Activated CD4-positive, alpha-beta memory T cell treated with anti-CD3 and anti-CD28 coated beads, Interleukin-2, amount 10 ng/mL, durations not matched to agents 7 days and 5 days (primary cell): ENCODE measurements around the gene TMEM150A. TPM values are rescaled to one million over a fixed set of nuclear protein-coding genes. Genes with fewer than 3 reads are reported as not detected.

Experiments
- CTCF ChIA-PET: fragments of 350-600 bp; sonication (Branson Sonifier 250); formaldehyde crosslinking; loops from one replicate; lab custom pipeline; 2021; ENCODE audit warnings: antibody characterized with exemption, inconsistent platforms; lab: Charles Lee
- POLR2A ChIA-PET: fragments of 350-600 bp; sonication (Branson Sonifier 250); formaldehyde crosslinking; loops from one replicate; lab custom pipeline; 2021; ENCODE audit warnings: antibody characterized with exemption; lab: Charles Lee
- DNase-seq: peaks from one replicate; pipeline ENCODE4 v3.0.0-alpha.2; 2020
- H3K27ac Mint-ChIP-seq: one replicate; pipeline ENCODE4 v1.8.0; 2021; ENCODE audit warnings: mild to moderate bottlenecking, mixed read lengths
- H3K27me3 Mint-ChIP-seq: one replicate; pipeline ENCODE4 v1.8.0; 2021; ENCODE audit warnings: mixed read lengths
- H3K36me3 Mint-ChIP-seq: one replicate; pipeline ENCODE4 v1.8.0; 2021; ENCODE audit warnings: low read depth, mixed read lengths
- H3K4me1 Mint-ChIP-seq: one replicate; pipeline ENCODE4 v1.8.0; 2021; ENCODE audit warnings: mixed read lengths
- H3K4me3 Mint-ChIP-seq: one replicate; pipeline ENCODE4 v1.8.0; 2021; ENCODE audit warnings: mild to moderate bottlenecking, mixed read lengths
- H3K9me3 Mint-ChIP-seq: one replicate; pipeline ENCODE4 v1.8.0; 2021; ENCODE audit warnings: mixed read lengths
- total RNA-seq, 2 experiments: library from RNA; stranded (reverse); gene quantifications; one replicate each; pipeline ENCODE4 v1.2.3, GENCODE V29; 2021

TMEM150A gene
- total RNA-seq = 1 to 10 TPM; 1.3 to 2.0 TPM

DNA sequence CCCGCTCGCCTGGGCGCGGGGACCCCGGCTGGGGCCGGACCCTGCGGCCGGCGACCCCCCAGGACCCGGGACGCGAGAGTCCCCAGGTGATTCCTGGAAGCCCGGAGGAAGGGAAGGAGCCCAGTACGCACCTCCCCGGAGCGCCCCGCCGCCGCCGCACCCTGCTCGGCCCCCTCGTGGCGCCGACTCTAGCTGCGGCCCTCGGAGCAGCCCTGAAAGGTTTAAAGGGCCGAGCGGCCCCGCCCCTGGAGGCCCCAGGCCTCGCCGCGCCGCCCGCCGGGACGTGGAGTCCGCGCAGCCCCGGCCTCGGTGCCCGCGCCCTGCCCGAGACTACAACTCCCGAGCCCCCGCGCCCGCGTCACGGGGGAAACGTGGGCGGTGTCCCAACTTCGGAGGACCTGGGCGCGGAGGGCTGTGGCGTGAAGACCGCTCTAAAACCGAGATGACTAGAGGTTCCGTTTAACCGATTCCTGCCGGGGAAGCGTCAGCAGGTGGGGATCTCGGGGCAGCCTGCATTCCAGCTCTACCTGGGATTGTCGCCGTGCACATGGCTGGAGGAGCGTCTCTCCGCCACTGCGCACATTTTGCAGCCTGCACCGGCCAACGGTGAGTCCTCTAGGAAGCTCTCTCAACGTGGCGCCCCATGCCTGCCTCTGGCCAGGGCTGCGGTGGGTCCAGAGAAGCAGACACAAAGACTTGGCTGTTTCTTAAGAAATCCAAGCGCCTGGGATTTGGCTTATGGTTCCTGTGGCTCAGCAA lies at the start of gene TMEM150A:
Gene TMEM150A, minus strand, starts transcription at position 223 of the 759 bp plus-strand sequence. CDS start 750 bp downstream, outside the sequence.
- H3K9me3 Mint-ChIP-seq = no peaks in the 10 kb centered on the region
- CTCF ChIA-PET = interaction anchor here (0.7 to 1.5 kb wide), 2 partner anchors 9 to 46 kb away, joined by 4 read pairs; partner anchors contain the start of gene C2orf68
- peaks cover 13% of the 10 kb centered on the region for H3K4me1 Mint-ChIP-seq
- peak within 1 kb of the TSS; percentile 71 for H3K4me3 Mint-ChIP-seq
- H3K27ac Mint-ChIP-seq = no peak within 1 kb of the TSS
- H3K36me3 Mint-ChIP-seq = peaks cover 3% of the 10 kb centered on the region
- peak; percentile 81 for DNase-seq
- H3K27me3 Mint-ChIP-seq = peaks cover 2% of the 10 kb centered on the region
- POLR2A ChIA-PET = interaction anchor here (0.7 to 8.1 kb wide), 6 partner anchors 7 to 64 kb away, joined by 3 to 40 read pairs (median 6); partner anchors contain the start of genes C2orf68, MAT2A, RNF181 and USP39

DNA sequence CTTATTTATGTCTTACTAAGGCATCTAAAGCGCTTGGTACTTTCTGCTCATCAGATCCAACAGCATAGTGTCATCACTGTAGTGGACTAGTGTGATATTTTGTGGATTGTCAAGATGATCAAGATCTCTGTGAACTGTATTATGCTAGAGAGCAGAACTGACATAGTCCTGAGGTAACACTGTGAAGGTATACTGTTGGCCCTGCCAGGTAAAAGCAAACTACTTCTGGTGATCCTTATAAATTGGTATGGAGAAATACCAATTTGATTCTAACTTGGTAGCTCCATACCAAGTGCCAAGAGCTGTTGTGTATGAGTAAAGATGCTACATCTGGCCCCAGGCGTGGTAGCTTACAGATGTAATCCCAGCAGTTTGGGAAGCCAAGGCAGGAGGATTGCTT lies 49.6 kb upstream of the TMEM150A start:
- Mint-ChIP-seq H3K27me3 (no peaks in the 10 kb centered on the region), H3K9me3 (no peaks in the 10 kb centered on the region), H3K36me3 (peaks cover 60% of the 10 kb centered on the region), H3K27ac (no peak overlapping the region), H3K4me1 (peaks cover 9% of the 10 kb centered on the region), H3K4me3 (no peak overlapping the region)
- ChIA-PET CTCF (interaction anchor here (1.0 to 8.0 kb wide), 4 partner anchors 17 to 160 kb away, joined by 4 to 83 read pairs (median 6); no protein-coding TSS in a partner anchor), POLR2A (interaction anchor here (0.7 to 1.7 kb wide), 3 partner anchors 13 to 160 kb away, joined by 3 to 5 read pairs (median 4); no protein-coding TSS in a partner anchor)
- DNase-seq = no peak

- H3K4me1 Mint-ChIP-seq = peaks cover 8% of the 10 kb centered on the region
- peaks cover 63% of the 10 kb centered on the region for H3K36me3 Mint-ChIP-seq
- no peak for DNase-seq
- ChIA-PET POLR2A (interaction anchor here (1.7 kb wide), 1 partner anchor 14 kb away, joined by 4 read pairs; no protein-coding TSS in a partner anchor), CTCF (interaction anchor here (8.0 kb wide), 1 partner anchor 16 kb away, joined by 83 read pairs; no protein-coding TSS in a partner anchor)
- no peaks in the 10 kb centered on the region for H3K9me3 Mint-ChIP-seq
- no peak overlapping the region for H3K27ac Mint-ChIP-seq
- H3K27me3 Mint-ChIP-seq = no peaks in the 10 kb centered on the region
- H3K4me3 Mint-ChIP-seq = no peak overlapping the region
These were observed 48.6 kb upstream of the TMEM150A start for GRCh38 chr2:85651097-85651496.

DNA sequence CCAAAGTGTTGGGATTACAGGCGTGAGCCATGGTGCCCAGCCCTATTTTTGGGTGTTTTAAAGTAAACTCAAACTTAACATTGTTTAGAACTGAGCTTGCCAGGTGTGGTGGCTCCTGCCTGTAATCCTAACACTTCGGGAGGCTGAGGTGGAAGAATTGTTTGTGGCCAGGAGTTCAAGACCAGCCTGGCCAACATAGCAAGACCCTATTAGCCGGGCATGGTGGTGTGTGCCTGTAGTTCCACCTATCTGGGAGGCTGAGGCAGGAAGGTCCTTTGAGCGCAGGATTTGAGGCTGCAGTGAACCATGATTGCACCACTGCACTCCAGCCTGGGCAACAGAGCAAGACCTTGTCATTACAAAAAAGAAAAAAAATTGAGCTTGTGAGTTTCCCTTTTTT lies 48.0 kb upstream of the TMEM150A start:
- ChIA-PET POLR2A (no interaction called here), CTCF (interaction anchor here (1.2 to 8.0 kb wide), 4 partner anchors 8 to 78 kb away, joined by 3 to 83 read pairs (median 10); no protein-coding TSS in a partner anchor)
- Mint-ChIP-seq H3K4me1 (peaks cover 5% of the 10 kb centered on the region), H3K4me3 (no peak overlapping the region), H3K36me3 (peaks cover 64% of the 10 kb centered on the region), H3K27ac (no peak overlapping the region), H3K27me3 (no peaks in the 10 kb centered on the region), H3K9me3 (no peaks in the 10 kb centered on the region)
- DNase-seq = no peak

- no peaks in the 10 kb centered on the region for H3K9me3 Mint-ChIP-seq
These were observed 47.0 kb upstream of the TMEM150A start for GRCh38 chr2:85649201-85650190.

GRCh38 chr2:85648619-85649018 lies 46.1 kb upstream of the TMEM150A start:
- peaks cover 6% of the 10 kb centered on the region for H3K4me1 Mint-ChIP-seq
- no peak overlapping the region for H3K4me3 Mint-ChIP-seq
- CTCF ChIA-PET = interaction anchor here (0.6 to 8.0 kb wide), 13 partner anchors 8 to 227 kb away, joined by 3 to 83 read pairs (median 4); partner anchors contain the start of gene MAT2A
- H3K36me3 Mint-ChIP-seq = peaks cover 66% of the 10 kb centered on the region
- POLR2A ChIA-PET = interaction anchor here (0.6 kb wide), 1 partner anchor 18 kb away, joined by 3 read pairs; no protein-coding TSS in a partner anchor
- peak overlapping the region; percentile 34 for H3K27ac Mint-ChIP-seq
- DNase-seq = peak; percentile 34
- no peaks in the 10 kb centered on the region for H3K27me3 Mint-ChIP-seq
- H3K9me3 Mint-ChIP-seq = no peaks in the 10 kb centered on the region

More at GRCh38 chr2:85649201-85650190, 47.0 kb upstream of the TMEM150A start:
- ChIA-PET CTCF (interaction anchor here (0.6 to 8.0 kb wide), 16 partner anchors 8 to 228 kb away, joined by 3 to 83 read pairs (median 3); partner anchors contain the start of gene MAT2A), POLR2A (interaction anchor here (0.6 kb wide), 1 partner anchor 17 kb away, joined by 3 read pairs; no protein-coding TSS in a partner anchor)
- H3K4me1 Mint-ChIP-seq = peaks cover 5% of the 10 kb centered on the region
- no peak overlapping the region for H3K4me3 Mint-ChIP-seq
- peaks cover 68% of the 10 kb centered on the region for H3K36me3 Mint-ChIP-seq
- no peaks in the 10 kb centered on the region for H3K27me3 Mint-ChIP-seq
- peak overlapping the region; percentile 48 for H3K27ac Mint-ChIP-seq
- DNase-seq = no peak

DNA sequence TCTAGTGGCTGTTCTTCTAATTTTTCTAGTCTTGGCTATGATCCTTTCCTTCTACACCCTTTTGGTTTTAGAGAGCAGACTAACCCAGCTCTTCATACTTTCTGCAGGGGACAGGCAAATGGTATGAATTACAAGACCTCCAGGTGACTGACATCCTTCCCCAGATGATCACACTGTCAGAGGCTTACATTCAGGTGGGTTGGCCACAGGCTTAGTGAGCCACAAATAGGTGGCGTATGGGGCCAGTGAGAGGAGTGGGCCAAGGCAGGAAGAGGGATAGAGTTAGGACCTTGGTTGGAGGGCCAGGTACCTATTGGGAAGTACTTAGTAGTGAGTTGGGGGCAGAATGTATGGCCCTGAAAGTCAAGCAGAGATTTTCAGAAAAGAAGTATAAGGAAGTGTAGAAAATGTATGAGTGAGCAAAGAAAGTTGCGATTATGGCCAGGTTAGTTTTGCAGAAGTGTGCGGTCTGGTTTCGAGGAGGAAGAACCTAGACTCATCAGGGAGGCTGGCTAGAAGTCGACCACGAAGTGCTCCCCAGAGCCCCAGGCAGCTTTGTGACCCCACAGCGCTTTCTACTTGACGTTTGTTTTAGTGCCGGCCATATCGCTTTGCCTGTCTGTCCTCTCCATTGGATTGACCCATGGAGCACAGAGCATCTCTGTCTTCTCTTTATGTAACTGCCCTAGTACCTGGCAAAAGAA lies 45.5 kb upstream of the TMEM150A start:
- peak overlapping the region; percentile 34 for H3K27ac Mint-ChIP-seq
- H3K4me1 Mint-ChIP-seq = peaks cover 10% of the 10 kb centered on the region
- ChIA-PET CTCF (interaction anchor here (1.0 to 8.0 kb wide), 9 partner anchors 11 to 212 kb away, joined by 3 to 83 read pairs (median 5); no protein-coding TSS in a partner anchor), POLR2A (no interaction called here)
- no peak overlapping the region for H3K4me3 Mint-ChIP-seq
- no peak for DNase-seq
- peaks cover 67% of the 10 kb centered on the region for H3K36me3 Mint-ChIP-seq
- H3K27me3 Mint-ChIP-seq = no peaks in the 10 kb centered on the region
- no peaks in the 10 kb centered on the region for H3K9me3 Mint-ChIP-seq

- Mint-ChIP-seq H3K9me3 (no peaks in the 10 kb centered on the region), H3K27me3 (no peaks in the 10 kb centered on the region), H3K4me1 (peaks cover 28% of the 10 kb centered on the region), H3K27ac (peak overlapping the region; percentile 35), H3K36me3 (peaks cover 72% of the 10 kb centered on the region), H3K4me3 (no peak overlapping the region)
- POLR2A ChIA-PET = no interaction called here
- DNase-seq = no peak
- CTCF ChIA-PET = interaction anchor here (1.3 to 8.0 kb wide), 3 partner anchors 11 to 62 kb away, joined by 3 to 83 read pairs (median 5); no protein-coding TSS in a partner anchor
These were observed 43.7 kb upstream of the TMEM150A start for GRCh38 chr2:85646166-85646565.

DNA sequence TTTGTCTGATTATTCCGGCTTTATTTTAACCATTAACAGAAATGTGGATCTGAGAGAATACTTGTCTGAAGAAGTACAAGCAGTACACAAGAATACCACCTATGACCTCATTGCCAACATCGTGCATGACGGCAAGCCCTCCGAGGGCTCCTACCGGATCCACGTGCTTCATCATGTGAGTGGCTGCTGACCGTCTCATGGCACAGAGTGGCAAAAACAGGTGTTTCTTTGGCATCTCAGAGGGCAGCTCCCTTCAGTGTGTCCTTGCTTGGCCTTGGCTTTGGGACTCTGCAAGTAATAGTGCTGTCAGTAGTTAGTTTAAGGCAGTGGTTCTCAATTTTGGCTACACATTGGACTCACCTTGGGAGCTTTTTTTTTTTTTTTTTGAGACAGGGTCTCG lies 42.4 kb upstream of the TMEM150A start:
- peaks cover 79% of the 10 kb centered on the region for H3K36me3 Mint-ChIP-seq
- peaks cover 32% of the 10 kb centered on the region for H3K4me1 Mint-ChIP-seq
- ChIA-PET POLR2A (interaction anchor here (0.6 kb wide), 1 partner anchor 53 kb away, joined by 3 read pairs; no protein-coding TSS in a partner anchor), CTCF (no interaction called here)
- no peak overlapping the region for H3K27ac Mint-ChIP-seq
- no peaks in the 10 kb centered on the region for H3K9me3 Mint-ChIP-seq
- H3K27me3 Mint-ChIP-seq = no peaks in the 10 kb centered on the region
- H3K4me3 Mint-ChIP-seq = no peak overlapping the region
- no peak for DNase-seq

- Mint-ChIP-seq H3K27ac (peak overlapping the region; percentile 88), H3K9me3 (no peaks in the 10 kb centered on the region), H3K36me3 (peaks cover 72% of the 10 kb centered on the region), H3K4me3 (no peak overlapping the region), H3K27me3 (no peaks in the 10 kb centered on the region), H3K4me1 (peaks cover 28% of the 10 kb centered on the region)
- POLR2A ChIA-PET = no interaction called here
- CTCF ChIA-PET = interaction anchor here (0.9 to 1.3 kb wide), 3 partner anchors 38 to 437 kb away, joined by 3 to 4 read pairs (median 3); no protein-coding TSS in a partner anchor
- peak; percentile 41 for DNase-seq
These were observed 40.2 kb upstream of the TMEM150A start for GRCh38 chr2:85642725-85643124.

DNA sequence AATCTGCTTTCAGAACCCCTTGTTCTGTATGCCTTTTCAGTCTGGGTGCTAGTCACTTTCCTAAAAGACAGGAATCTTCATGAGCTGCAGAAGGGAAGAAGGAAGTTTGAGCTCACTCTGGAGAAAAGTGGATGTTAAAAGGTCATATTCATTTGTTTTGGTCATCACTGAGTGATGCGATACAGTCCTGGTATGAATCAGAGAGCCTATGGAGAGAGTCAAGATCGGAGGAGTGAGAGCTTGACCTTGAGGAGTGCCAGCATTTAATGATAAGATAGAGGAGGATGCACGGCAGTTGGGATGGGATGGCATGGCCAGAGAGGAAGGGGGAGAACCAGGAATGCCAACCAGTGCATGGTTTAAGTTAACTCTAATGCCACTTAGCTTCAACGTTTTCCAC lies 33.1 kb upstream of the TMEM150A start:
- Mint-ChIP-seq H3K4me3 (no peak overlapping the region), H3K27ac (peak overlapping the region; percentile 9), H3K27me3 (no peaks in the 10 kb centered on the region), H3K4me1 (peaks cover 10% of the 10 kb centered on the region), H3K36me3 (peaks cover 76% of the 10 kb centered on the region), H3K9me3 (no peaks in the 10 kb centered on the region)
- DNase-seq = no peak
- CTCF ChIA-PET = interaction anchor here (0.8 to 6.5 kb wide), 7 partner anchors 14 to 216 kb away, joined by 3 to 83 read pairs (median 36); partner anchors contain the start of gene SH2D6
- POLR2A ChIA-PET = interaction anchor here (1.8 to 2.0 kb wide), 2 partner anchors 24 to 470 kb away, joined by 4 to 5 read pairs; partner anchors contain the start of genes C2orf68, POLR1A and PTCD3
